K562 (cell line): Measurements from ENCODE around the gene RNU5D-1. TPM values are rescaled to one million over a fixed set of nuclear protein-coding genes. Genes with fewer than 3 reads are reported as not detected.

Source experiments
- ATAC-seq: fragments of 200-7000 bp; cut with Tn5 transposase; 3 replicates; pipeline ENCODE4 v1.9.1; 2020; ENCODE audit warnings: moderate library complexity
- BruUV-seq: library from RNA; stranded (reverse); fragments of 400-500 nt; replicated peaks from 2 replicates; lab custom pipeline; 2021; lab: Mats Ljungman, UMichigan
- CTCF ChIA-PET: fragments of 300-600 bp; formaldehyde crosslinking; extraction: SDS; loops from one replicate; lab custom pipeline; 2021; ENCODE audit warnings: low intra/inter-chr PET ratio; lab: Yijun Ruan, JAX
- POLR2A ChIA-PET: fragments of 300-600, 350-650 bp; sonication (Branson Sonifier 250); formaldehyde crosslinking; extraction: SDS; loops from one replicate; lab custom pipeline; 2021; ENCODE audit warnings: antibody characterized with exemption, inconsistent platforms; lab: Yijun Ruan, JAX
- DNase-seq, 4 experiments: peaks; one replicate each; pipeline versions ENCODE4 v3.0.0 to v3.0.0-alpha.2; 2011 to 2018; ENCODE audit warnings: low spot score in 3 of 4, mixed read lengths in 3 of 4; ENCODE audit errors: extremely low read depth in 1 of 4
- FAIRE-seq: peaks from 2 replicates; lab custom pipeline; 2011; peaks lifted over from hg19 to GRCh38; lab: Jason Lieb, UNC
- H2AFZ ChIP-seq: 2 replicates; pipeline ENCODE4 v1.6.0; 2011; ENCODE audit warnings: low read depth, low read length, control low read depth, inconsistent platforms
- H3K27ac ChIP-seq: fragments of 200-600 bp; 3 replicates; pipeline ENCODE4 v1.8.0; 2011; ENCODE audit warnings: low read depth, mild to moderate bottlenecking, control low read depth, inconsistent platforms, low read length, moderate library complexity, mixed read lengths; ENCODE audit errors: extremely low read depth
- H3K27me3 ChIP-seq, 2 experiments: fragments of 300-600 bp in 1 of 2; 2 replicates in 1 of 2; 3 replicates in 1 of 2; pipeline versions ENCODE4 v1.6.0 to v1.8.0; 2011; ENCODE audit warnings: inconsistent platforms in 2 of 2, low read length in 2 of 2, mild to moderate bottlenecking in 1 of 2, mixed read lengths in 1 of 2, moderate library complexity in 1 of 2; ENCODE audit not compliant: control insufficient read depth in 2 of 2, insufficient read depth in 2 of 2
- H3K36me3 ChIP-seq: fragments of 300-600 bp; 3 replicates; pipeline ENCODE4 v1.8.0; 2011; ENCODE audit warnings: mild to moderate bottlenecking, low read length, inconsistent platforms; ENCODE audit not compliant: control insufficient read depth, insufficient read depth
- H3K4me1 ChIP-seq, 2 experiments: fragments of 200-600 bp in 1 of 2; replicated peaks in 1 of 2; 2 replicates in 1 of 2; 3 replicates in 1 of 2; pipeline versions ENCODE4 v1.5.1 to v1.8.0; 2011; ENCODE audit warnings: inconsistent platforms in 2 of 2, low read length in 2 of 2, mild to moderate bottlenecking in 1 of 2, mixed read lengths in 1 of 2, moderate library complexity in 1 of 2; ENCODE audit not compliant: control insufficient read depth in 2 of 2, insufficient read depth in 2 of 2
- H3K4me2 ChIP-seq: 2 replicates; pipeline ENCODE4 v1.6.1; 2011; ENCODE audit warnings: low read length, control low read depth, inconsistent platforms, mixed read lengths; ENCODE audit not compliant: insufficient read depth
- H3K4me3 ChIP-seq: fragments of 200-600 bp; sonication (generic), shearing (Covaris generic); 2 replicates; pipeline ENCODE4 v1.5.1; 2016; ENCODE audit warnings: control low read depth, inconsistent platforms
- H3K79me2 ChIP-seq: fragments of 200-600 bp; 3 replicates; pipeline ENCODE4 v1.8.0; 2011; ENCODE audit warnings: low read length, inconsistent platforms; ENCODE audit not compliant: control insufficient read depth, insufficient read depth
- H3K9ac ChIP-seq, 2 experiments: 2 replicates each; pipeline versions ENCODE4 v1.6.0 to v1.6.1; 2011; ENCODE audit warnings: low read depth in 2 of 2, low read length in 2 of 2, control low read depth in 1 of 2, inconsistent platforms in 1 of 2, mild to moderate bottlenecking in 1 of 2, mixed read lengths in 1 of 2; ENCODE audit not compliant: insufficient read depth in 1 of 2
- H3K9me1 ChIP-seq: one replicate; pipeline ENCODE4 v1.6.0; 2011; ENCODE audit warnings: inconsistent platforms, mild to moderate bottlenecking, low read length, moderate library complexity; ENCODE audit not compliant: control insufficient read depth, insufficient read depth
- H3K9me3 ChIP-seq: replicated peaks from 2 replicates; pipeline ENCODE4 v1.5.1; 2011; ENCODE audit warnings: low read depth, low read length, inconsistent platforms; ENCODE audit not compliant: control insufficient read depth, insufficient read depth
- H4K20me1 ChIP-seq: replicated peaks from 2 replicates; pipeline ENCODE4 v1.6.1; 2011; ENCODE audit warnings: low read length, inconsistent platforms, mixed read lengths; ENCODE audit not compliant: control insufficient read depth, insufficient read depth
- CBX2 ChIP-seq: fragments of 200-600 bp; sonication (generic); IDR thresholded peaks from one replicate; pipeline ENCODE4 v1.6.1; 2012; ENCODE audit warnings: mild to moderate bottlenecking, low read length, inconsistent platforms; ENCODE audit not compliant: insufficient read depth, poor library complexity, severe bottlenecking
- CREBBP ChIP-seq: IDR thresholded peaks from one replicate; pipeline ENCODE4 v1.6.1; 2012; ENCODE audit warnings: low read depth, mild to moderate bottlenecking, control low read depth, inconsistent platforms, low read length
- GTF3C2 ChIP-seq: IDR thresholded peaks from 3 replicates; pipeline ENCODE4 v1.6.1; 2011; ENCODE audit warnings: borderline replicate concordance, mild to moderate bottlenecking, moderate library complexity; ENCODE audit not compliant: insufficient read length; ENCODE audit errors: extremely low read depth
- MXI1 ChIP-seq: IDR thresholded peaks from 2 replicates; pipeline ENCODE4 v1.6.1; 2011; ENCODE audit warnings: low read depth, mild to moderate bottlenecking, improper control_type of control experiment, low read length
- NELFE ChIP-seq: IDR thresholded peaks from 2 replicates; pipeline ENCODE4 v1.6.1; 2011; ENCODE audit warnings: mild to moderate bottlenecking; ENCODE audit not compliant: insufficient read depth, insufficient read length
- PBX2 ChIP-seq, 2 experiments: IDR thresholded peaks in 1 of 2; conservative IDR thresholded peaks in 1 of 2; 2 replicates each; pipeline ENCODE4 v1.6.1; 2016; ENCODE audit warnings: low read depth in 2 of 2, mild to moderate bottlenecking in 1 of 2, missing compliant biosample characterization in 1 of 2, missing genetic modification characterization in 1 of 2, moderate library complexity in 1 of 2
- RREB1 ChIP-seq: fragments of 250-450 bp; sonication (Bioruptor Pico); IDR thresholded peaks from 2 replicates; pipeline ENCODE4 v1.4.0; 2020
- ZNF239 ChIP-seq: fragments of 250-450 bp; sonication (Bioruptor Pico); IDR thresholded peaks from 2 replicates; pipeline ENCODE4 v1.4.0; 2020; ENCODE audit warnings: mild to moderate bottlenecking
- ZNF780A ChIP-seq: fragments of 250-450 bp; sonication (Bioruptor Pico); IDR thresholded peaks from 2 replicates; pipeline ENCODE4 v1.5.0; 2021; ENCODE audit warnings: mild to moderate bottlenecking
- WGBS: fragments of 100-300 bp; shearing (Covaris generic); methylation state at CpG from one replicate; pipeline ENCODE4 v1.1.6; 2016; ENCODE audit warnings: low coverage, mixed read lengths; ENCODE audit not compliant: insufficient coverage; ENCODE audit errors: missing lambda C conversion rate; 5-methylcytosine and 5-hydroxymethylcytosine counted together
- in situ Hi-C: fragments of 300-500 bp; cut with MboI; formaldehyde crosslinking; loops from 4 replicates; pipeline ENCODE4 v1.15.0; 2018; ENCODE audit warnings: inconsistent platforms, mixed read lengths
- intact Hi-C: fragments of 100-400 bp; cut with micrococcal nuclease; formaldehyde crosslinking; loops from 2 replicates; pipeline ENCODE4 v1.14.2; 2022
- polyA plus RNA-seq, 8 experiments: library from polyadenylated mRNA; depleted of rRNA in 4 of 8; stranded (reverse) in 5 of 8; unstranded in 3 of 8; fragments of >200 nt; fragmentation: Nextera tagmentation in 2 of 8; fragmentation: Illumina TruSeq in 1 of 8; extraction: Ambion mirVana in 2 of 8; extraction: Trizol in 1 of 8; gene quantifications; 2 replicates each; pipeline versions ENCODE4 v1.2.1 to v1.2.3, GENCODE V29; 2011 to 2014; ENCODE audit warnings: inconsistent platforms in 1 of 8, missing spikeins in 1 of 8
- total RNA-seq, 7 experiments: library from RNA; depleted of rRNA in 6 of 7; stranded (reverse); fragments of >200 nt in 6 of 7; fragmentation: Illumina TruSeq in 2 of 7; extraction: Trizol in 2 of 7; gene quantifications; 2 replicates each; pipeline versions ENCODE4 v1.2.1 to v1.2.3, GENCODE V29; 2011 to 2021; ENCODE audit warnings: low replicate concordance in 1 of 7

The RNU5D-1 gene
- total and polyA plus RNA-seq, 9 of the 15 experiments (the other 6 are each of a cell fraction or from before 2014, with no cell fraction given): under 0.01 TPM; not detected in 8

- Histone ChIP-seq H3K79me2 (peaks cover 54% of the 10 kb centered on the region), H3K4me1 (peaks cover 13 to 22% of the 10 kb centered on the region in 2 experiments), H3K27ac (peak overlapping the region; percentile 98), H4K20me1 (peaks cover 31% of the 10 kb centered on the region), H3K9ac (peak overlapping the region; percentile 99), H3K4me2 (peak overlapping the region; percentile 93), H3K9me3 (no peaks in the 10 kb centered on the region), H3K9me1 (peaks cover 10% of the 10 kb centered on the region), H3K4me3 (peak overlapping the region; percentile 75), H3K27me3 (no peaks in the 10 kb centered on the region), H2AFZ (no peak overlapping the region), H3K36me3 (peaks cover 60% of the 10 kb centered on the region)
- WGBS: 0% methylated on average over 12 of the region's 12 CpGs
- intact Hi-C loops (loop anchor here (5.0 kb wide), 1 partner anchor 41 kb away; no protein-coding TSS in a partner anchor), in situ Hi-C loops (no loop called here)
- ATAC-seq: no peak
- CTCF ChIA-PET: no interaction called here
- no TSS peak for BruUV-seq
- no peak for DNase-seq
- POLR2A ChIA-PET: interaction anchor here (0.6 to 11.6 kb wide), 17 partner anchors 10 to 1530 kb away, joined by 3 to 253 read pairs (median 25); partner anchors contain the start of genes BEST4, BTBD19, DYNLT4 and RNU5D-1
- FAIRE-seq: no peak
- no peak for TF ChIP-seq MXI1
- no peak for TF ChIP-seq ZNF780A (CRISPR knock-in tag)
- no peak for TF ChIP-seq ZNF239
- no peak for TF ChIP-seq RREB1 (CRISPR knock-in tag)
- no peak for TF ChIP-seq NELFE
- TF ChIP-seq CBX2: no peak
- no peak for TF ChIP-seq CREBBP
- TF ChIP-seq PBX2 (CRISPR knock-in tag; IDR thresholded peaks at IDR 0.05; ENCODE audit: low read depth): no peak
- no peak for TF ChIP-seq PBX2 (tag; conservative IDR thresholded peaks at IDR 0.05; ENCODE audit: low read depth)
- TF ChIP-seq GTF3C2: no peak
Measured at GRCh38 chr1:44776730-44777068, 45.7 kb upstream of the RNU5D-1 start.
